PC-3 (cell line): ENCODE data around the gene HM13. TPM values are rescaled to one million over a fixed set of nuclear protein-coding genes. Genes with fewer than 3 reads are reported as not detected.

ENCODE experiments used
- ATAC-seq: fragments of 200-7000 bp; cut with Tn5 transposase; 2 replicates; pipeline ENCODE4 v1.9.1; 2020; ENCODE audit warnings: mild to moderate bottlenecking, moderate library complexity
- BruUV-seq: library from RNA; stranded (reverse); fragments of 400-500 nt; replicated peaks from 2 replicates; lab custom pipeline; 2021; lab: Mats Ljungman, UMichigan
- CTCF ChIA-PET: fragments of 300-600 bp; sonication (Branson Sonifier 250); formaldehyde crosslinking; loops from one replicate; lab custom pipeline; 2022; ENCODE audit warnings: antibody characterized with exemption; lab: Charles Lee
- POLR2A ChIA-PET: fragments of 300-600 bp; sonication (Branson Sonifier 250); formaldehyde crosslinking; loops from one replicate; lab custom pipeline; 2022; ENCODE audit warnings: antibody characterized with exemption; ENCODE audit not compliant: unreplicated experiment; lab: Charles Lee
- DNase-seq: peaks from one replicate; pipeline ENCODE4 v3.0.0-alpha.2; 2015
- H2AFZ ChIP-seq: fragments of 300-600 bp; sonication (generic); 2 replicates; pipeline ENCODE4 v1.6.0; 2016; ENCODE audit warnings: antibody characterized with exemption, low read length
- H3F3A ChIP-seq: fragments of 300-600 bp; sonication (generic); one replicate; pipeline ENCODE4 v1.6.0; 2017; ENCODE audit warnings: antibody characterized with exemption, low read length, control low read depth, mild to moderate bottlenecking; ENCODE audit not compliant: unreplicated experiment
- H3K27ac ChIP-seq: fragments of 300-600 bp; sonication (generic); 2 replicates; pipeline ENCODE4 v1.5.1; 2016; ENCODE audit warnings: mild to moderate bottlenecking, low read length
- H3K27me3 ChIP-seq: fragments of 300-600 bp; sonication (generic); 2 replicates; pipeline ENCODE4 v1.6.1; 2016; ENCODE audit warnings: low read length, mixed read lengths
- H3K36me3 ChIP-seq: fragments of 300-600 bp; sonication (generic); 2 replicates; pipeline ENCODE4 v1.6.1; 2016; ENCODE audit warnings: low read depth, mixed run types, low read length, mixed read lengths
- H3K4me1 ChIP-seq: fragments of 300-600 bp; sonication (generic); 2 replicates; pipeline ENCODE4 v1.5.1; 2016; ENCODE audit warnings: low read length; ENCODE audit not compliant: insufficient read depth
- H3K4me2 ChIP-seq: fragments of 300-600 bp; sonication (generic); 2 replicates; pipeline ENCODE4 v1.6.0; 2016; ENCODE audit warnings: low read length
- H3K4me3 ChIP-seq: fragments of 300-600 bp; sonication (generic); 2 replicates; pipeline ENCODE4 v1.5.1; 2016; ENCODE audit warnings: mild to moderate bottlenecking, low read length, mixed read lengths
- H3K79me2 ChIP-seq: fragments of 300-600 bp; sonication (generic); 2 replicates; pipeline ENCODE4 v1.6.1; 2017; ENCODE audit warnings: low read length, mixed read lengths
- H3K9ac ChIP-seq: fragments of 300-600 bp; sonication (generic); 2 replicates; pipeline ENCODE4 v1.6.0; 2016; ENCODE audit warnings: mild to moderate bottlenecking, low read length
- H3K9me2 ChIP-seq: fragments of 300-600 bp; sonication (generic); replicated peaks from 2 replicates; pipeline ENCODE4 v1.6.1; 2016; ENCODE audit warnings: mixed run types, low read length, mixed read lengths
- H3K9me3 ChIP-seq: fragments of 300-600 bp; sonication (generic); 2 replicates; pipeline ENCODE4 v1.6.1; 2016; ENCODE audit warnings: low read length, mixed read lengths
- H4K20me1 ChIP-seq: fragments of 300-600 bp; sonication (generic); 2 replicates; pipeline ENCODE4 v1.6.1; 2016; ENCODE audit warnings: low read length, mixed read lengths
- EZH2 ChIP-seq: fragments of 300-600 bp; sonication (generic); IDR thresholded peaks from one replicate; pipeline ENCODE4 v1.6.1; 2017; ENCODE audit warnings: antibody characterized with exemption, mild to moderate bottlenecking, low read length; ENCODE audit not compliant: unreplicated experiment
- EZH2phosphoT487 ChIP-seq: fragments of 300-600 bp; sonication (generic); IDR thresholded peaks from 2 replicates; pipeline ENCODE4 v1.6.1; 2018; ENCODE audit warnings: mild to moderate bottlenecking, antibody characterized with exemption, low read length, borderline replicate concordance
- intact Hi-C: fragments of 100-400 bp; cut with micrococcal nuclease; formaldehyde crosslinking; loops from 2 replicates; pipeline ENCODE4 v1.9.0; 2023
- total RNA-seq: library from RNA; depleted of rRNA; stranded (reverse); fragments of >200 nt; gene quantifications from 2 replicates; pipeline ENCODE4 v1.2.3, GENCODE V29; 2014
- TF ChIP-seq, protein P1 (sequence below): fragments of 300-600 bp; sonication (generic); conservative IDR thresholded peaks from 2 replicates; pipeline ENCODE4 v1.5.1; 2017; ENCODE audit warnings: antibody characterized with exemption, low read depth, mild to moderate bottlenecking, low read length

Gene HM13
- total RNA-seq, 1 experiment from 2014 or later: 99.5 TPM

DNA sequence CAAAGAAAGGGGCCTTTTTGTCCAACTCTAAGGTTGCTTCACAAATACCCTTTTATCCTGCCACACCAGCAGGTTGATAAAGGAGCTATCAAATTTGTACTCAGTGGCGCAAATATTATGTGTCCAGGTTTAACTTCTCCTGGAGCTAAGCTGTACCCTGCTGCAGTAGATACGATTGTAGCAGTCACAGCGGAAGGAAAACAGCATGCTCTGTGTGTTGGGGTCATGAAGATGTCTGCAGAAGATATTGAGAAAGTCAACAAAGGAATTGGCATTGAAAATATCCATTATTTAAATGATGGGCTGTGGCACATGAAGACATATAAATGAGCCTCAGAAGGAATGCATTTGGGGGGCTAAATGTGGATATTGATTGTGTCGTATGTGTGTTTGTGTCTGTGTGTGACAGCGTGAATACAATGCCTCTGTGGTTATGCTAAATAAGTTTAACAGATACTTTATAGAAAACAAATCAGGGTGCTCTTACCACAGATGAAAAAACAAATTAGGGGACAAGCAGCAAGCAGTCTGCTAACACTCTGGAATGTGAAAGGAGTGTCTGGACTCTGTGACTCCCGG lies 33.6 kb downstream of the HM13 start:
- POLR2A ChIA-PET: no interaction called here
- DNase-seq (no peak), ATAC-seq (no peak)
- Histone ChIP-seq H3K4me2 (peak overlapping the region; percentile 85), H2AFZ (peak overlapping the region; percentile 39), H3K9me3 (no peaks in the 10 kb centered on the region), H3K79me2 (peaks cover 33% of the 10 kb centered on the region), H3K27ac (peak overlapping the region; percentile 86), H3K9ac (peak overlapping the region; percentile 97), H3K36me3 (peaks cover 47% of the 10 kb centered on the region), H3K27me3 (no peaks in the 10 kb centered on the region), H3K4me1 (peaks cover 21% of the 10 kb centered on the region), H3K4me3 (peak overlapping the region; percentile 72), H3K9me2 (no peaks in the 10 kb centered on the region), H4K20me1 (no peaks in the 10 kb centered on the region), H3F3A (no peaks in the 10 kb centered on the region)
- CTCF ChIA-PET: interaction anchor here (0.6 kb wide), 1 partner anchor 66 kb away, joined by 10 read pairs; no protein-coding TSS in a partner anchor
- TSS peak; percentile 64 for BruUV-seq
- intact Hi-C loops: no loop called here
- TF ChIP-seq EZH2phosphoT487: no peak
- TF ChIP-seq, protein P1, sequence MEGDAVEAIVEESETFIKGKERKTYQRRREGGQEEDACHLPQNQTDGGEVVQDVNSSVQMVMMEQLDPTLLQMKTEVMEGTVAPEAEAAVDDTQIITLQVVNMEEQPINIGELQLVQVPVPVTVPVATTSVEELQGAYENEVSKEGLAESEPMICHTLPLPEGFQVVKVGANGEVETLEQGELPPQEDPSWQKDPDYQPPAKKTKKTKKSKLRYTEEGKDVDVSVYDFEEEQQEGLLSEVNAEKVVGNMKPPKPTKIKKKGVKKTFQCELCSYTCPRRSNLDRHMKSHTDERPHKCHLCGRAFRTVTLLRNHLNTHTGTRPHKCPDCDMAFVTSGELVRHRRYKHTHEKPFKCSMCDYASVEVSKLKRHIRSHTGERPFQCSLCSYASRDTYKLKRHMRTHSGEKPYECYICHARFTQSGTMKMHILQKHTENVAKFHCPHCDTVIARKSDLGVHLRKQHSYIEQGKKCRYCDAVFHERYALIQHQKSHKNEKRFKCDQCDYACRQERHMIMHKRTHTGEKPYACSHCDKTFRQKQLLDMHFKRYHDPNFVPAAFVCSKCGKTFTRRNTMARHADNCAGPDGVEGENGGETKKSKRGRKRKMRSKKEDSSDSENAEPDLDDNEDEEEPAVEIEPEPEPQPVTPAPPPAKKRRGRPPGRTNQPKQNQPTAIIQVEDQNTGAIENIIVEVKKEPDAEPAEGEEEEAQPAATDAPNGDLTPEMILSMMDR: no peak
- no peak for TF ChIP-seq EZH2

DNA sequence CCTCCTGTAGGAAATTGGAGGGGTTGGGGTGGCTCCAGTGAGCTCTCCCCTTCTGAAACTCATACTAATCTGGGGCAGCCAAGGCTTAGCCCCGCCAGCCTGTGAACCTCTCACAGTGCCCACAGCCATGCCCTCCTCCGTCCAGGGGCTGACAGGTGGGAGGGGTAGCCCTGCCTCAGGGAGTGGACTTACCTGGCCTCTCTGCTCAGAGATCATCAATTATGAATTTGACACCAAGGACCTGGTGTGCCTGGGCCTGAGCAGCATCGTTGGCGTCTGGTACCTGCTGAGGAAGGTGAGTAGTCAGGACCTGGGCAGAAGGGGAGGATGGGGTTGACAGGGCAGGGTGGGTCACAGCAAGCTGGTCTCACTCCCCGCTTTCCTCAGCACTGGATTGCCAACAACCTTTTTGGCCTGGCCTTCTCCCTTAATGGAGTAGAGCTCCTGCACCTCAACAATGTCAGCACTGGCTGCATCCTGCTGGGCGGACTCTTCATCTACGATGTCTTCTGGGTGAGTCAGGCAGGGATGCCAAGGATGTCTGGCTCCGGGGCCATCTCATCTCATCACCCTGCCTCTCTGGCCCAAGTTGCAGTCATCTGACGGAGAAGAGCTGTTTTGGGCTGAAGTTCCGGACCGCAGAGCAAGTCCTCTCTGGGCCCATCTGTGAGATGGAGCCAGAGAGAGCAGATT lies 34.7 kb downstream of the HM13 start:
- Histone ChIP-seq H3K79me2 (peaks cover 33% of the 10 kb centered on the region), H3K27ac (no peak overlapping the region), H3K36me3 (peaks cover 53% of the 10 kb centered on the region), H3K4me3 (peak overlapping the region; percentile 72), H3K9me2 (no peaks in the 10 kb centered on the region), H2AFZ (no peak overlapping the region), H3K9ac (peak overlapping the region; percentile 97; the same call in 1 of the 2 replicates), H3K4me1 (peaks cover 18% of the 10 kb centered on the region), H3K9me3 (no peaks in the 10 kb centered on the region), H4K20me1 (no peaks in the 10 kb centered on the region), H3K4me2 (peak overlapping the region; percentile 85), H3F3A (no peaks in the 10 kb centered on the region), H3K27me3 (no peaks in the 10 kb centered on the region)
- ChIA-PET POLR2A (interaction anchor here (0.5 kb wide), 1 partner anchor 62 kb away, joined by 3 read pairs; no protein-coding TSS in a partner anchor), CTCF (interaction anchor here (0.6 kb wide), 1 partner anchor 64 kb away, joined by 10 read pairs; no protein-coding TSS in a partner anchor)
- TF ChIP-seq EZH2phosphoT487: no peak
- TF ChIP-seq, protein P1: no peak
- no TSS peak for BruUV-seq
- intact Hi-C loops: no loop called here
- ATAC-seq (no peak), DNase-seq (no peak)

DNA sequence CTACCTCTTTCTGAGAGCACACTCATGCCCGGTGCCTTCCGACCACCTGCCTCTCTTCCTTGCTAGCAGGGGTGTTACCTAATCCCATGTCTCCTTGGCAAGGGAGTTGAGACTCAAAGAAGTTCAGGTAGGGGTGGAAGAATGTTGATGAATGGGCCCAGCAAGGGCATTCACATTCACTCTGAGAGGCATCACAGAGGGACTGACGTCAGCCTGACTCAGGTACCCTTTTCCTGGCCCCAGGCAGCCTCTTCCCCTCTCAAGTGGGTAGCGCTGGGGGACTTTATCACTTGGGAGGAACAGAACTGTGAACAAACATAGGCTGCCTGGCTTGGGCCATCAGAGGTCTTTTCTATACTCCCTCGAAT lies 35.3 kb downstream of the HM13 start:
- CTCF ChIA-PET: no interaction called here
- H3K27ac ChIP-seq: no peak overlapping the region
- BruUV-seq: no TSS peak

More for the DNA sequence above, 35.3 kb downstream of the HM13 start:
- Histone ChIP-seq H3K27me3 (no peaks in the 10 kb centered on the region), H3K4me1 (peaks cover 16% of the 10 kb centered on the region), H2AFZ (no peak overlapping the region), H3K79me2 (peaks cover 33% of the 10 kb centered on the region), H3K4me2 (no peak overlapping the region), H4K20me1 (no peaks in the 10 kb centered on the region), H3K9me3 (no peaks in the 10 kb centered on the region), H3K9ac (no peak overlapping the region), H3K4me3 (no peak overlapping the region), H3F3A (no peaks in the 10 kb centered on the region), H3K36me3 (peaks cover 56% of the 10 kb centered on the region), H3K9me2 (no peaks in the 10 kb centered on the region)
- ATAC-seq (no peak), DNase-seq (no peak)
- TF ChIP-seq, protein P1: no peak
- TF ChIP-seq EZH2 (no peak), EZH2phosphoT487 (no peak)
- intact Hi-C loops: no loop called here
- POLR2A ChIA-PET: no interaction called here
